WTC11 (cell line): Measurements from ENCODE around the gene ENDOV. TPM values are rescaled to one million over a fixed set of nuclear protein-coding genes. Genes with fewer than 3 reads are reported as not detected.

ENCODE experiments used
- microRNA-seq: library from miRNA; unstranded; fragments of <30 nt; microRNA quantifications from one replicate; pipeline ENCODE4 v1.2.0, GENCODE V29; 2022; ENCODE audit warnings: borderline number of aligned reads
- total RNA-seq: library from RNA; stranded (reverse); gene quantifications from 3 replicates; pipeline ENCODE4 v1.2.3, GENCODE V29; 2021

ENDOV gene
- total RNA-seq, 1 experiment from 2014 or later: 25.2 TPM

Small RNA genes within 50 kb of the gene (microRNA-seq; reads per million reads assigned to microRNA genes)
- gene MIR4730: not detected

Other genes with a start within 250 kb of the ENDOV start
- gene CARD14, start 245.1 kb upstream of the ENDOV start, total RNA-seq: 0.18 to 0.83 TPM (median 0.25 TPM) in 3 replicates
- gene SGSH, start 194.8 kb upstream of the ENDOV start, total RNA-seq: 22.0 to 27.7 TPM (median 22.0 TPM) in 3 replicates
- 19.1 to 26.4 TPM (median 23.5 TPM) in 3 replicates for gene SLC26A11, start 194.7 kb upstream of the ENDOV start, total RNA-seq
- gene RNF213, start 154.3 kb upstream of the ENDOV start, total RNA-seq: 70.3 to 72.6 TPM (median 70.5 TPM) in 3 replicates
- gene NPTX1, start 61.4 kb downstream of the ENDOV start, total RNA-seq: 9.7 to 15.1 TPM (median 10.8 TPM) in 3 replicates
- gene RPTOR, start 129.7 kb downstream of the ENDOV start, total RNA-seq: 35.6 to 41.0 TPM (median 36.8 TPM) in 3 replicates